GM19240 (cell line): Measurements from ENCODE around the gene ALG3.
"Not testable (repeated sequence)": the region's sequence is repeated elsewhere in the genome, so short reads cannot be mapped to it uniquely, and the experiment has no call there.

Source experiments
- DNase-seq: peaks from one replicate; pipeline ENCODE4 v3.0.0; 2011; ENCODE audit warnings: low spot score; ENCODE audit not compliant: insufficient read length

Gene ALG3

DNA sequence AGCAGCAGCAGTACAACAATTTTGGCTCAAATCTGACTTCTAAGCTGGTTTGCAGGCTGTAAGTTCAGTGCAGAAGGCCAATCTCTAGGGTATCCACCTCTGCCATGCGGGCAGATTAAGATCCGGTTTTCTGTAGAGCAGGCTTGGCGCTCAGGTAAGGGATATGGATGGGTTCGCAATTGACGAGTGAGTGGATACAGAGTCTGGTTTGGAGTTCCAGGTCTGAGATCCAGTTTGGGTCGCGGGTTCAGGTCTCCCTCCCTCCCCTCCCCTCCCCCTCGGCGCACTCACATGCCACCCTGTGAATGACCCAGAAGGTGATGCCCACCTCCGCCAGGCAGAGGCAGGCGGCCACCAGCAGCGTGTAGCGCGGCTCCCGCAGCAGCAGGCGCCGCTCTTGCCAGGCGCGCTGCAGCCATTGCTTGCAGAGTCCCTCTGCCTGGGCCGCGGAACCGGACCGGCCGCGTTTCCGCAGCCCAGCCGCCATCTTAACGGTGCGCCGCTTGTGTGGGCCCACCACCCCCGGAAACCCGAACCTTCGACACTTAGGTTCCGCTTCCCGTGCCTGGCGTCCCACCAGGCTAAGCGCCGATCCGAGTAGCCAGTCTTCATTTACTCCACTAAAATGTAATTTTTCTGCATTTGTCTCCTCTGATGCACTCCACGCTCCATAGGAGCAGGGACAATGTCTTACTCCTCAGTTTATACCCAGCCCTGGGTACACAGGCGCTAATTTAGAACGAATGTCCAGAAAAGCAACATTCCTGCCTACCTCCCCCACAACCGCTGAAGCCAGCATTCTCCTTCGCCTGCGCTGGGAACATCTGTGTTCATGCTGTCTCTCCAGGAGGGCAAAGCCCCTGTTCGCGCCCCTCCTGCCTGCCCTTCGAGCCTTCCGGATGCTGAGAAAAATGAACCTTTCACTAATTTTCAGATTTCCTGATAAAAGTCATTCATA is at the start of gene ALG3:
Gene ALG3 (minus strand): TSS at position 509 of the 958 bp plus-strand sequence. CDS start 22 bp downstream, at position 487.
- peak; percentile 88 for DNase-seq

- DNase-seq, result no peak
Measured at GRCh38 chr3:184296616-184297015, 47.9 kb upstream of the ALG3 start.

DNA sequence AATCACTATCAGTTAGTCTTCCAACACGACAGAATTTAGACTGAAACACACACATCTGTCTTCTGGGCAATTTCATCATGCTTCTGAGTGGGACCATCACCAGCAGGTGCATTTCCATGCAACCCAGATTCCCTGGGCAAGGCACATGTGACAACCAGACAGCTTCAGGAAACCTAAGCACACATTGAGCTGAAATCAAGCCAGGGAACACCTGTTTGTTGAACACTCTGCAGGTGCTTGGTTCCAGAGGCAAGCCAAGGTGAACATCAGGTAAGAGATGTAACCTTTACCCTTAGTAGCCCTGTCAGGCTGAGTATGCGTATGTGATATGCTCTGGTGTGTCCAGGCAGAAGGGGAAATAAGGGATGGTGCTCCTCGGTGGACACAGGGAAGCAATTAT is 47.0 kb upstream of the ALG3 start:
- no peak for DNase-seq

GRCh38 chr3:184291738-184292445 is 43.1 kb upstream of the ALG3 start:
- no peak for DNase-seq

DNA sequence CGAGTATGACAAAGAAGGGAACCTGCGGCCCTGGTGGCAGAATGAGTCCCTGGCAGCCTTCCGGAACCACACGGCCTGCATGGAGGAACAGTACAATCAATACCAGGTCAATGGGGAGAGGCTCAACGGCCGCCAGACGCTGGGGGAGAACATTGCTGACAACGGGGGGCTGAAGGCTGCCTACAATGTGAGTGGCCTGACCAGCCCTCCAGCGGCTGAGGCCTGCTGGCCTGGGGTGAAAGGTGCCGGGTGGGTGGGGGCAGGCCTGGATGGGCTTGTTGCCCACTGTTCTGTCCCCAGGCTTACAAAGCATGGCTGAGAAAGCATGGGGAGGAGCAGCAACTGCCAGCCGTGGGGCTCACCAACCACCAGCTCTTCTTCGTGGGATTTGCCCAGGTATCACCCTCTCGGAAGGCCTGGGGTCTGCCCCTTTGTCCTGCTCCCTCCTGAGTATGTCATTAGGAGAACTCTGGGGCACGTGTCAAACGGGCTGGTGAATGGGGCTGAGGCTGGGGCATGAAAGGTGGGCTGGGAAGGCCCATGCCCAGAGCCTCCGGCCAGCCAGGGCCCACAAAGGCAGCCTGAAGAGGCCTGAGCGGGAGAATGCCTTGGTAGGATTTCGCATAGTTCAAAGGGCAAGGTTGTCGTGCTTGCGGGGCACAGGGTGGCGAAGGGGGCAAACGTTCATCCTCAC is 42.4 kb upstream of the ALG3 start:
- DNase-seq, result no peak

DNA sequence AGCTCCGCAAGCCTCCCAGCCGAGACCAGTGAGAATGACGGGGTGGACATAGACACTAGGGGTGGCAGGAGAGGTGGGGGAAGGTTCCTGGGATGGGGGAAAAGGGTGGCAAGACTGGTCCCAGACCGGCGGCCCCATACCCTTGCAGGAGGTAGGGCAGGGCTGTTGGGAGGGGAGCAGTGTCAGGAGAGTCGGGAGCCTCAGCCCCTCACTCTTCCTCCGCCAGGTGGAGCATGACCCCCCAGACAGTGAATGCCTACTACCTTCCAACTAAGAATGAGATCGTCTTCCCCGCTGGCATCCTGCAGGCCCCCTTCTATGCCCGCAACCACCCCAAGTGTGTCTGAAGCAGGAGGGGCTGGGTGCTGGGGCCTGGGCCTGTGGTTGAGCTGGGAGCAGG is 41.6 kb upstream of the ALG3 start:
- DNase-seq, result no peak

- DNase-seq, result peak; percentile 61
Measured at GRCh38 chr3:184289426-184289938, 40.7 kb upstream of the ALG3 start.

DNA sequence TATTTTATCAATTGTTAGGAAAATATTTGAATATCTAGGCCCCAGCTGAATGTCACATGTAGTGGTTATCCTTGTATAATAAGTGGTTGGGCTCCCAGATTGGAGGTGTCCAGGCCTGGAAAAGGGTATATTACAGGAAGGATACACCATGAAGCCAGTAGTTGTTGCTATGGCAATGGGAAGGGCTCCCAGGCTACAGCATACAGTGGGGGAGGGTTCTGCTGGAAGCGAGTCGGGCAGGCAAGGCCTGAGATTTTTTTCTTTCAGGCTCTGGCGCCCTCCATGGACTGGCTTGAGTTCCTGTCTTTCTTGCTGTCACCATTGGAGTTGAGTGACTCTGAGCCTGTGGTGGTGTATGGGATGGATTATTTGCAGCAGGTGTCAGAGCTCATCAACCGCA is 35.9 kb upstream of the ALG3 start:
- DNase-seq, result no peak

DNA sequence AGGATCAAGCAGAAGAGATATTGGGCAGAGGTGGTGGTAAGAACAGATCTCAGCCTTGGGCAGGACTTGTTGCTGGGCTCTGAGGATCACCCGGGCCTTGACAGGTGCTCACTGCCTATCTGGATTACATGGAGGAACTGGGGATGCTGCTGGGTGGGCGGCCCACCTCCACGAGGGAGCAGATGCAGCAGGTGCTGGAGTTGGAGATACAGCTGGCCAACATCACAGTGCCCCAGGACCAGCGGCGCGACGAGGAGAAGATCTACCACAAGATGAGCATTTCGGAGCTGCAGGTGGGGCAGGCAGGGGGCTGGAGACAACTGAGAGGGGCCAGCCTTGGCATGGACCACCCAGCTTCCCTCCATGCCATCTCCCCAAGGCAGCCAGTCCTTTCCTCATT is 34.9 kb upstream of the ALG3 start:
- no peak for DNase-seq

DNA sequence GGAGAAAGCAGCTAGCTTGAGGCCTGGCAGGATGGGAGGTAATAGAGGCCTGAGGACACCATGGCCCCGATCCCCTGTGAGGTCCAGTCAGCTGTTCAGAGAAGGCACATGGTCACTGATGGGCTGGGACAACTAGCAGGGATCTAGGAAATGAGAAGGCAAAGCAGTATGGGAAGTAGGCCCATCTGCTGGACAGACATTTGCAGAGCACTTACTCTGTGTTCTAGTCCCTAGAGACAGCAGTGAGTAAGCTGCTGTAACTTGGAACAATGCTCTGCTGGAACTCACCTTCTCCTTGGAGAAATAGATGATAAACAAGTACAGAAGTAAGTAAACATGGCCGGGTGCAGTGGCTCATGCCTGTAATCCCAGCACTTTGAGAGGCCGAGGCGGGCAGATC is 34.2 kb upstream of the ALG3 start:
- DNase-seq, result no peak

- no peak for DNase-seq
Measured at GRCh38 chr3:184277366-184277765, 28.6 kb upstream of the ALG3 start.

DNA sequence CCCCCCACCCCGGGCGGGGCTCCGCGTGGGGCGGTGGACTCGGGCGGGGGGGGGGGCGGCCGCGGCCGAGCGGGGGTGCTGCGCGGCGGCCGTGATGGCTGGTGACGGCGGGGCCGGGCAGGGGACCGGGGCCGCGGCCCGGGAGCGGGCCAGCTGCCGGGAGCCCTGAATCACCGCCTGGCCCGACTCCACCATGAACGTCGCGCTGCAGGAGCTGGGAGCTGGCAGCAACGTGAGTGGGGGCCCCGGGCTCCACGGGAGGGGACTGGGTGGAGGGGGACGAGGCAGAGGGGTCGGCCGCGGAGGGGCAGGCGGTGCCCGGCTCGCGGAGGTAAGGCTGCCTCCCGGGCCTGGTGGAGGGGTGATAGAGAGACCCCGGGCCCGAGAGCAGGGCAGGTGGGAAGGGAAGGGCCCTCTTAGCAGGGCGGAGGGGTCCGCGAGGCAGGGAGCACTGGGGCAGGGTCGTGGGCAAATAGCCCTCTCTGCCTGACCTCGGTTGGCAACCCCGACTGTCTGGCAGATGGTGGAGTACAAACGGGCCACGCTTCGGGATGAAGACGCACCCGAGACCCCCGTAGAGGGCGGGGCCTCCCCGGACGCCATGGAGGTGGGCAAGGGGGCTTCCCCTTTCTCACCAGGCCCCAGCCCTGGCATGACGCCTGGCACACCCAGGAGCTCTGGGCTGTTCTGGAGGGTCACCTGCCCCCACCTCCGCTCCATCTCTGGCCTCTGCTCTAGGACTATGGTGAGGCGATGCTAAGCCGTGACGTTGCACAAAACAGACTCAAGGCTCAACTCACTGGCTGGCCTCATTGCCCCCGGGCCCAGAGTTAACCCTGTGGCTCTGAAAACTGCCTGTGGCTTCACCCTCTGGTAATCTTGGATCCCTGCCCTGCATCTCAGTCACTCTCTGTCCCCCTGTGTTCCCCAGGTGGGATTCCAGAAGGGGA is 27.5 kb upstream of the ALG3 start, which contains the start of gene ECE2:
Gene ECE2 (plus strand): TSS at position 62 of the 950 bp plus-strand sequence. CDS start 132 bp downstream, at position 194.
- DNase-seq, result no peak

- no peak for DNase-seq
Measured at GRCh38 chr3:184275381-184275701, 26.6 kb upstream of the ALG3 start.

- DNase-seq, result no peak
Measured at GRCh38 chr3:184272269-184272668, 23.5 kb upstream of the ALG3 start.

DNA sequence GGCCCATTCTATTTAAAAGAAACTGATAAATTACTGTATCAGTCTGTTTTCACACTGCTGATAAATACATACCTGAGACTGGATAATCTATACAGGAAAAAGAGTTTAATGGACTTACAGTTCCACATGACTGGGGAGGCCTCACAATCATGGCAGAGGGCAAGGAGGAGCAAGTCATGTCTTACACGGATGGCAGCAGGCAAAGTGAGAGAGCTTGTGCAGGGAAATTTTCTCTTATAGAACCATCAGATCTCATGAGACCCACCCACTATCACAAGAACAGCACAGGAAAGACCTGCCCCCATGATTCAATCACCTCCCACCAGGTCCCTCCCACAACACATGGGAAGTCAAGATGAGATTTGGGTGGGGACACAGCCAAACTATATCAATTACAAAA is 18.5 kb upstream of the ALG3 start:
- DNase-seq, result not testable (repeated sequence)

GRCh38 chr3:184262764-184263179 is 14.0 kb upstream of the ALG3 start:
- DNase-seq, result no peak

DNA sequence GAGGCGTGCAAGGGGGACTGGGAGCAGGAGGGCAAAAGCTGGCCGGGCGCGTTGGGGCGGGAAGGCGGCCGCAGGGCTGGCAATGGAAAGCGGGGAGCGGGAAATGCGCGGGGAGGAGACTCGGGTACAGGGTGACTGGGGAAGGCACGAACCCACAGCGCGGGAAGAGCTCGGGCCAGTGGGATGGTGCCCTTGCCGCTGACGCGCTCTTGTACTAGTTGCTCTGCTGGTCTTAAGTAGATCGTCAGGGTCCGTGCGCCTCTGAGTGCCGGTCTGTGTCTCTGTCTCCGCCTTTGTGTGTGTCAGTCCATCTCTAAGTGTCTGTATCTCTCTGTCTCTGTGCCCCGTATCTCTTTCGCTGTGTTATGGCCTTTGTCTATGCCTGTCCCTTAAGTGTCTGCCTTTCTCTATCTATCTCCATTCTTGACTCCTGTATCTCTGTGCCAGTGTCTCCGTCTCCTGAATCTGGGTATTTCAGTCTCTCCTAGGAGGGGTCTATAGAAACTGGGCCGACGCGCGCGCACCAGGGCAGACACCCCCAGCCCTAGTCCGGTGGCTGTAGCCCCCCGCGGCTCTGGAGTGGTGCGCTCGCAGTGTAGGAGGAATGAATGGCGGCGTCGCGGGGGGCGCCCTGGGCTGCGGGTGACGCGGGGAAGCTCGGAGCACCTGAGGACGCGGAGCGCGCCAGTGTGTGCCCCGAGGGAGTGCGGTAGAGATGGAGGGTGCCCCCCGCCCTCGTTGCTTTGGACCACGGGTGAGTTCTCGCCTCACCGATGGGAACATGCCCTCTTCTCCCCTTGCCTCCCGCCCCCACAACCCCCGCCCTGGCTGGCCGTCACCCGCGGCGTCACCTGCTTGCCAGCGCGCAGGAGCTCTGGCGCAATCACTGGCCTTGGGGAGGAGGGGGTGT is 13.3 kb upstream of the ALG3 start:
- DNase-seq, result no peak

- peak; percentile 73 for DNase-seq
Measured at GRCh38 chr3:184261270-184261853, 12.6 kb upstream of the ALG3 start, which contains the start of gene CAMK2N2. TSS of gene CAMK2N2 (minus strand) at chr3:184261553. CDS start at chr3:184261285, 268 bp downstream.

GRCh38 chr3:184260724-184261269 is 12.0 kb upstream of the ALG3 start:
- DNase-seq, result no peak
